Measurements from ENCODE around the gene CNTNAP2. TPM values are rescaled to one million over a fixed set of nuclear protein-coding genes. Genes with fewer than 3 reads are reported as not detected.

Gene CNTNAP2
- polyA plus RNA-seq, 1 donor, result 6.1 TPM

DNA sequence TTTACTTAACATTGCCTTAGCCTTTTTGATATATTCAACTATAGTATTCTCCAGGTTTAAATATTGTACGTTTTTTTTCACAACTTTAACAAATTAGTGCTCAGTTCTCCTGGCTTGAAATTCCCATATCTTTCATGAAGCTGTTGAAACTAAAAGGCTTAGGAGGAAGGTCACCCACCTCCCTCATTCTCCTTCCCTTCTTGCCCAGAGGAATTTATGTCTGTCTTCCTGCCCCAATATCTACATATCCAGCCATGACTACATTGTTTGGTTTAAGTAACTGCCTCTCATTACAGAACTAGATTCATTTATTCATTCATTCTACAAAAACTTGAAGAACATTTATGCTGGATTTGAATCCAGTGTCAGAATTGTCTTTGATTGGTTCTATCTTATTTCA lies 2219.2 kb downstream of the CNTNAP2 start:
- no peak for DNase-seq (ENCODE audit: low read depth)

DNA sequence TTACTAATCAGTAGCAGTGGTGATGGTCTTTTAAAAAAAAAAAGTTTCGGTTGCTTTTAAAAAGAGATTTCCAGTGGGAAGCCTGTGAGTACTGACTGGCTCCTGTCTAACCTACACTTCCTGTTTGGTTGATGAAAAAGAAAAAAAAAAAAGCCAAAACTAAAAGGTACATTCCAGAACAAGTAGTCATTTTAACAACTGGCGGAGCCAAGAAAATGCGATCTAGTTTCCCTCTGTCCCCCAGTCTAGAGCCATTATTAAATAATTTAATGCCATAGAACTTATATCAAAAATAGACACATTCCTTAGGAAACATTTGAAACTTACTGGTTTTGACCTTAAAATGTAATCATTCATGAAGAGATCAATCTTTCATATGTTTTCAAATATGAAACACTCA lies 2219.8 kb downstream of the CNTNAP2 start:
- no peak for DNase-seq (ENCODE audit: low read depth)

DNA sequence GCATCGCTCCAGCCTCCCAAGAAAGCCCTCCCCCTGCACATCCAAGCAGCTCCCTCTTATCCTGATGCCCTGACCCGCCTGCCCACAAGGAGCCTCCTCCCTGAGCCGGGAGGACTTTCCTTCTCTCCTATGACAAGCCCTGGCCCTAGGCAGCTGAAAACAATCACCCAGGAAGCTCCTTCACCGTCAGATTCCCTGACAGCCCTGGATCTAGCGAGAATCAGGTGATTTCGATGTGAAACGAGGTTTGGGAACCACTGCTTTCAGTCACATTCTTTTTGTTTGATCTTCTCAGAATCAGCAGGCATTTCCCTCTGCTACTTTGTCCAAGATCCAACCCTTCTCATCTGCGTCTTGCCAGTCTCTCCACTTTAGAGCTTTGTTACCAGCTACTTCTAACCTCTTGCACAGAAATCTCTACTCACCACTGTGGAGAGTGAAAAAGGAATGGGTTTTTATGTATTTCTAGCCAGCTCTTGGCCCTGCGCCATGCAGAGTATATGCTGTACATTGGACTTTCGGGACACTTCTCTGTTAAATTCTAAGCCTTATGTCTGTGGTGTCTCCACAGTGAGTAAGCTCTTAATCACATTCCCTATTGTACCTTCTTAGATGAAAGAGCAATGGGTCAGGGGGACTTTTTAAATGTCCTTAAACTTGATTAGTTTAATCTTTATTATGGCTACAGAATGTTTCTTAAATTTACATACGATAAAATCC lies 2220.8 kb downstream of the CNTNAP2 start:
- DNase-seq (ENCODE audit: low read depth), result no peak

DNA sequence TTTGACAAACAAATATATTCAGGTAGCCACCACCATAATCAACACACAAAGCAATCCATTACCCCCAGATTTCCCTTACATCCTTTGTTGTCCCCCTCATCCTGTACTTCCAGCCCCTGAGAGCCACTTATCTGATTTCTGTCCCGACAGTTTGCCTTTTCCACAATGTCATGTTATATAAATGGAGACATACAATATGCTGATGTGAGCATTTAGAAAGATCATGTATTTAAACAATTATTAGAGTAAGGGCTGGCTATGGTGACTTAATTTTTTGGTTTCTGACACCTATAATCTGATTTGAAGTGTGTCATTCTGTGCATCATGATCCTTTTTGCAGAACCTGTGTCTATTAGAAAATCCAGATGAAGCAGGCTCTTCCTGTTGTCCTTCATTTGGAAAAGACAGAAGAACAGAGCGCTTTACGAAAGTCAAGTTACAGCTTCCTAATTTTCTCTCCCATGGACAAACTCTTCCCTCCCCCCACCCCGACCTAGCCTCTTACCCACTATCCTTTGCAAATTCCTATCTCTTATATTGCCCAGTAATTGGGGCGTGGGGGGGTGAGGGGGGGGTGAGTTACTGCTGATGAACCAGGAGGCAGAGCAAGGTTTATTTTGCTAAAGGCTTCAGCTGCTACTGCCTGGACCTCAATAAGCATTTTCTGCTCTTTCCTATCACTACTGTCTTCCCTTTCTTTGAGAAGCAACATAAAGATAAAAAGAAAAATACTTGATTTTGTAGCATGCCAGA lies 2221.6 kb downstream of the CNTNAP2 start:
- no peak for DNase-seq (ENCODE audit: low read depth)

DNA sequence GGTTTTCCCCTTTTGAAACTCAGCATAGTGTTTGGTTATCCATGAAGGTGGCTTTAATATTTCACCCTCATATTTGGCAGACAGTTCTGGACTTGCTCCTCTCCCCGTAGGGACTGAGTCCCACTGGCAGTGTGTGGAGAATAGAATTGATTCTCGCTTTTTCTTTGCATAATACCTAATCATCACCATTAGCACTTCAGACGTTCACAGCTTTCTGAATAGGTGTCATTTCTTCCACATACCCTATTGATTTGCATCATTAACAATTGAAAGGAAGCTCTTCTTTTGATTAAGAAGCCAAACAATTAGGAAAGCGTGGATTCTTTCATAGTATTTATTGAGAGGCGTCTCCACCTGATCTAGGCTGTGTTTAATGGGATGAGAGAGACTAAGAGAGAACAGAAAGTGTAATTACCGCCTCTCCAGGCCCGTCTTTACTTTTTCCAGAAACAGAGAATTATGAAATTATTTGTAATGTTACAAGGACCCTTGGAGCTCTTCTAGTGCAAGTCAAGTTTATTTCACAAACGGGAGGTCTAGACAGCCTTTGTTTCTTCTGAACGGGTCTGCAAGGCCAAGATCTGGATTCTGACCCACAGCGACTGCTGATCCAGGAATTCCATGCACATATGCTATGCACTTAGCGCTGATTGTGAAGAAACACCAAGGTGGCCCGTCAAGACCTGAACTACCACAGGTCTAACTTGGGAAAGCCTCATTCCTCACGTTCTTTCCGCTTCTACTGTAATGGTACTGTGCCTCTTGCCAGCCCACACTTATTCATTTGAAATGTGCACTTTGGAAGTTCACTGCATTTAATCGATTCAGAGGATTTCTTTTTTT lies 2224.1 kb downstream of the CNTNAP2 start:
- no peak for DNase-seq (ENCODE audit: low read depth)

DNA sequence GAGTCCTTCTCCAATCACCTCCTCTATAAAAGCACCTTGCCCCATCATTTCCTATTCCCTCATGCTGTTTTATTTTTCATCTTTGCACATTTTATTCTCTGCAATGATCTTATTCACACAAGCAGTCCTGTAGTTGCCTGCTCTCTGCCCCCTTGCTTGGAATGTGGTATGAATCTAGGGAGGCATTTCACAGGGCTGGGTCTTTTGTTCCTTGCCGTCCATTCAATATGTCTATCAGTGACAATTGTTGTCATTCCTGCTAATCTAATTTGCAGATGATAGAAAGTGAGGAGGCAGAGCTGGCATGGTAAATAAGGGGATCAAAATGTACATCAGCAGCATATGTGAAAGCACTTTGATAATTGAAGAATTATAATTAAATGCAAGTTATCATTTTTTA lies 2227.8 kb downstream of the CNTNAP2 start:
- no peak for DNase-seq (ENCODE audit: low read depth)

DNA sequence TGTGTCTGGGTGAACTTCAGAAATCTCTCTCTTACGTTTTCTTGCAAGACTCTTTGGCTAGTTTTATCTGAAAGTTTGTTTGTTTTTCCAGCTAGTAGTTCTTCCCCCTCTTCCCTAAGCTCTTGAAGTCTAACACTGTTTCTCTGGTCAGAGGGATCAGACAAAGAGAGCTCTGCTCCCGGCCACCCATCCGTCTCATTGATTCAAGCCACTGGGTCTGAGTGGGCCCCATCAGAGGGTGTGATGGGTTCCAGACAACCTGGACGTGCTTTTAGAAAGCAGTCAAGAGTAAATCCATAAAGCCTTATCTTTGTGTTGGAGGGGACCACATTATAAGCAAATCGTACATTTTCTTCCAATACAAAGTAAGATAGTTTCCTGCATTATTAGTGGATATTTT lies 2231.4 kb downstream of the CNTNAP2 start:
- no peak for DNase-seq (ENCODE audit: low read depth)

DNA sequence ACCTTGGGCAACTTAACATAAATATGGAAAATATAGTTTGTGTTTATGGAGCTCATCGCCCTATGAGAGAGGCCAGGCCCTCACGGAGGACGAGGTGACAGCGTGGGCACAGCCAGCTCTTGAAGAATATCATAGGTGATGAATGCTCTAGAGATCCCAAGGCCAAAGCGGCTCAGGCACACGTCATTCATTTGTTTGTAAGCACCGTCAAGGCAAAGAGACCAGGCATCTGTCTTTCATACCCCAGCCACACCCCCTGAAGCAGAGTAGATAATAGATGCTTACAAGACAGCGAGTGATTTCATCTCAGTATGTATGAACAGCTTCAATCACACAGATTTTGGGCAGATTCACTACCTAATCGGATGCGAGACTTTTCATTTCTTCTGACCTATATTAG lies 2231.9 kb downstream of the CNTNAP2 start:
- DNase-seq (ENCODE audit: low read depth), result no peak

DNA sequence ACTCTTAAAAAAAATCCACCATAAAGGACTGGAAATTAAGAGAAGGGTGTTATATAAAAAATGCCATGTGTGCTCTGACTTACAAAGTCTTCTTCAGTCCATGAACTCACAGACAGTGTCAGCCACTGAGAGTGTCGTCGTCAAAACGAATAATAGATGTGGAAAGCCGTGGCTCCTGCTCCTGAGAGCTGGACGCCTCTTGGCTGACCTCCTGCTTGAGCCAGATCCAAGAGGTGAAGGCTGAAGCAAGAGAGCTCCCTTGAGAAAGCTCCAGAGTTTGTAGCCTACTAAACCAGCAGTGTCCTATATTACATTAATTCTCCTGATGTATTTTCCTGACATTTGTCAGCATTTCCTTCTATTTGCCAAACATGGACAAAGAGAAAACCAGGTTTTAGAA lies 2239.7 kb downstream of the CNTNAP2 start:
- peak; percentile 91 for DNase-seq (ENCODE audit: low read depth)

DNA sequence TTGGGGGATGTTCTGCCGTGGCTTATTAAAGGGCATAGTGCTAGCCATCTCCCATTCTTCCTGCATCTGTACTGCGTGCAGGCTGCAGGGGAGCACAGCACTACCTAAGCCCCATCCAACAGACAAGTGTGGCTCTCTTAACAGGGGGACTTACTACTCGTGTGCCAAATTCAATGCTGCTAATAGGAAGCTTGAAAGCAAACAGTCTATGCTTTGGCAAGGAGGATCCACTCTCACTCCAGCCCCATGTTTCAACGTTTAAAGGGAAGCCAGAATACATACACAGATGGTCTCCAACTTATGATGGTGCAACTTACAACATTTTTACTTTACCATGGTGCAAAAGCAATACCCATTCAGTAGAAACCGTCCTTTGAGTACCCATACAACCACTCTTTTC lies 2245.9 kb downstream of the CNTNAP2 start:
- DNase-seq (ENCODE audit: low read depth), result no peak

DNA sequence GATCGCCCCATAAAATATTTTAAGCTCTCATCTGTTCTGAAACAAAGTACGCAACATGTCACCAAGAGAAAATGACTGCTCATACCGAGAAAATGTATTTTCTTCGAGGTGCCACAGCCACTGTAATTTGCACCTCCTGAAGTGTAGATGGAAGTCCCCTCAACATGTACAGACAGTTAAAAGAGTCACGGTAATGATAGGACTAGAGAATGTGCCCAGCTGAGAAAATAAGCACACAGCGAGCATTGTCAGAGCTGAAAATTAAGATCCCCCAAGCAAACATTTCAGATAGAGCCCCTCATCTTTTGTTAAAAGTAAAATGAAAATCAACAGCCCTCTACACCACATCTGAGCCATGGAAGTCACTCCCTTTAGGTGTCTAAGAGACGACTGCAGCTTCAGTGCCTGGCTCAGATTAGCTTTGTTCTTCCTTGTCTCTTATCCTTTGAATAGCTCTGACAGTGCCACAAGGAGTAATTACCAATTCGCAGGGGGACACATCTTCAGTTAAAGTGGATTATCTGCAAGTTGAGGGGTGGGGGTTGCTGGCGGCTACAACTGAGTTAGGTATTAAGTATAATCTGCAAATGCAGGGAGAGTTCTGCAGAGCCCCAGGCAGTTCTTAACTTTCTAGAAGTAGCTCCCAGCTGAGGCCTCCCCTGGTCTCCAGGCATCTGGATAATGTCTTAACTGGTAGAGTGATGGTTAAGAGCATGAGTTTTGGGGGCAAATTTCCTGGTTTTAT lies 2251.3 kb downstream of the CNTNAP2 start:
- no peak for DNase-seq (ENCODE audit: low read depth)

DNA sequence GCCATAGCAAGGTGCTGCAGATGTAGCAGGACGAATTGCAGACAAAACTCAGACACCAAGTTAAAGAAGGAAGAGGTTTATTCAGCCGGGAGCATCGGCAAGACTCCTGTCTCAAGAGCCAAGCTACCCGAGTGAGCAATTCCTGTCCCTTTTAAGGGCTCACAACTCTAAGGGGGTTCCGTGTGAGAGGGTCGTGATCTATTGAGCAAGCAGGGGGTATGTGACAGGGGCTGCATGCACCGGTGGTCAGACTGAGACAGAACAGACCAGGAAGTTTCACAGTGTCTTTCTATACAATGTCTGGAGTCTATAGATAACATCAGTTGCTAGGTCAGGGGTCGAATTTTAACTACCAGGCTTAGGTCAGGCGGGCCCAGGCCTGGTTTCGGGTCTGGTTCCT lies 2252.0 kb downstream of the CNTNAP2 start:
- DNase-seq (ENCODE audit: low read depth), result no peak

DNA sequence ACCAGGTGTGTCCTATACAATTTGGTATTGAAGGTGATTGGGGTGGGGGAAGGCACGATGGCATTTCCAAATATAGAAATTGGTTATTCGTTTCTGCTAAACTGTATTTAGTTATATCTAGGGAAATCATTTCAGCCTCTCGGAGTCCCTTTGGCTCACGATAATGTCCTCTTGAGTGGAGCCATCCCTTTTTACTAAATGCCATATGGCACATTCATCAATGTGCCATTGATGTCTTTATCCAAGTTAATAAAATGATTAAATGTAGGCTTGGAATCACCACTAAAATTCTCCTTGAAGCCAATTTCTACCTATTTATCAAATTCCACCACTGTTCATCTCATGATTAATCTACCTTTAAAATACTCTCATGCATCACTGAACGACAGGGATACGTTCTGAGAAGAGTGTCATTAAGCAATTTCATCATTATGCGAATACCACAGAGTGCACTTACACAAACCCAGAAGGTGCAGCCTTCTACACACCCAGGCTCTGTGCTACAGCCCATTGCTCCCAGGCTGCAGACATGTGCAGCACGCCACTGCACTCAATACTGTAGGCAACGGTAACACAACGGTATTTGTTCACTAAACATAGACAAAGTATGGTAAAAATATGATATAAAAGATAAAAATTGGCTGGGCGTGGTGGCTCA lies 2254.8 kb downstream of the CNTNAP2 start:
- DNase-seq (ENCODE audit: low read depth), result no peak

DNA sequence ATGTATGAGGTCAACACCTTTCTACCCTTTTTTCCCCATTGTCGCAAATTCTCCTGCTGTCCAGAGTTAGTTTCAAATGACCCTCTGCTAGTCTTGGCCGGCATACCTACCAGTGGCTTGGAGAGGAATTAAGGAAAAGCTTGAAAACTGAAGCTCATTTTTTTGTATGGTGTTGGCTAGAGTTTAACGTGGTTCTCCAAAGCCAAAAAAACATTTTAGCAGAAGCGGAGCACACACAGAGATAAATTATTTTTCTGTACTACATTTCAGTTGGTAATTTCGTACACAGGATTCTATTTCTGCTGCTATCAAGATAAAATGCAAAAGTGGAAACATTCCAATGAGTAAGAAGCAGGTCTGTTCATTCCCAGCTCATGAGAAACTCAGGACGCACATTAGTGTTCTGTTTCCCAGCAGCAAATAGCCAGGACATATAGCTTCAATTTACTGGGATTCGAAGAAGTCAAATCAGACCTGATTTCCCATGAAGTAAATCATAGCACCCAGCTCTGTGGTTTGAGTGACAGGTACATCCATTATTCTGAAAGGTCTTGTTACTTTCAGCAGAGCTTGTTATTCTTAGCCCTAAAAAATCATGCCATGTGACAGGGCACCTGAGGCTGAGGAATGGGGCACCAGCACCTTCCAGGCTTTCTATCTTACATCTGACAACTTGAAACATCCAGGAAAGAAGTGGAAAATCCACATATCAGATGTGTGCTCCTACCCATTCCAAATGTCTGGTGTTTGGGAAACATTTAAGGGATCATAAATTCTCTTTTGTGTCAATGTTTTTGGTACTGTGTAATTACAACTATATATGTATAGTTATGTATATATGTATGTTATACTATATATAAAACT lies 2258.0 kb downstream of the CNTNAP2 start:
- DNase-seq (ENCODE audit: low read depth), result no peak

DNA sequence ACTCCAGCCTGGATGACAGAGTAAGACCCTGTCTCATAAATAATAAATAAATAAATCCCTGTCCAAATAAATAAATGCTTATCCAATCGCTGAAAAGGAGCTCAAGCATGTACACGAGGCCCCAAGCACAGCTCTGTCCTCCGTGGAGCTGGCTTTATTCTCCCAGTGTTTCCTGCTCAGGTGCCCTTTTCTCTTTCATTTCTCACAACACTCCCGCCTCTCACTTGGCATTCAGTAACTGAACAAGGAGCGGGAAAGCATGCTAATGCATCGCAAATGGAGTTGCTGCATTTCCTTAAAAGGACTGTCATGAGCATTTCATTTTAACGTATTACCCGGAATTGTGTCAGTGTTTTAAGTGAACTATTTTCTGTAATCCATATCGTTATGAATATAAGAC lies 2263.1 kb downstream of the CNTNAP2 start:
- DNase-seq (ENCODE audit: low read depth), result no peak

DNA sequence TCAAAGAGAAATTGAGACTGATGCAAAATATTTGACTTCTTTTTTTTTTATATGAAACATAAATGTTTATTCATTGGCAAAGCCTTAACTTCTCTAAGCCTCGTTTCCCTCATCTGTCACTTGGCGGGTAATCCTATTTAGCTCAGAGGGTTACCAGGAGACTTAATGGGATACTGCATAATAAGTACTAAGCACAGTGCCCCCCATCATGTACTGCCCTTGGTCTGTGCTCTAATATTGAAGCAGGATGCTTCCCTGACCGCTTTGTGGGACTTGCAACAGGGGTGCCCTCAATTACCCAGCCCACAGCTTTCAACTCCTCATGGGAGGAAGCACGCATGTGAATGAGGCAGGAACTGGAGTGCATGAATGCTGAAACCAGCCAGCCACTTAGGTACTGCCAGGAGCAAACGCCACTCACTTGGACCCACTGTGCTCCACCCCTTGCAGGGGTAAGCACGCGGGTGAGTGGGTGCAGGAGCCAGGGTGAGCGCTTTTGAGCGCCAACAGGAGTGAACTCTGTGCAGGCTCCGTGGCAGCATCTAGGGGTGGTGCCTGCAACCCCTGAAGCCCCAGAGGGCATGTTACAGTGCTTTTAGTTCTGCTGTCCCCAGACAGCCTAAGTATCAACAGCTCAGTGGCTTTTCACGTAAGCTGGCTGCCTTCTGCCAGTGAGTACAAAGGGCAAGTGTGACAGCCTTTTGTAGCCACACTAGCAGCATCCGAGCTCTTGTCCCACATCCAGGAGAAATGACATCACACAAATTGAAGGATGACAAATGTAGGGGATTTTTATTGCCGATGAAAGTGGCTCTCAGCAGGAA lies 2264.2 kb downstream of the CNTNAP2 start:
- DNase-seq (ENCODE audit: low read depth), result no peak

DNA sequence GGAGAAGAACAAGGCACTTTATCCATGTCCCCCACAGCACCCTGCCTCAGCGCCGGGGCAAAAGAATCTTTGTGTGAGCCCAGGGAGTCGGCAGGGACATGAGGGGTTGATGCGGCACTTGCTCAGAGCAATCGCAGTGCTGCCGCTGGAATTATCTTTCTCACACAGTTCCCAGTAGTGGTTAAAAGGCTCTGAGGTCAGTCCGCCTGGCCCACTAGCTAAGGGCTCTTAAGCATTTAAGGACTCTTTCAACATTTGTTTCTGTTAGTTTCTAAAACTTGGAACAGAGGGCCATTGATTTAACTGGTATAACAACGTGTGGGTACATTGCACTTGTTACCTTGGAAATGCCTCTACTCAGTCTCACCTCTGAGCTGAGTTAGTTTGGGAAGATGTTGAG lies 2266.0 kb downstream of the CNTNAP2 start:
- DNase-seq (ENCODE audit: low read depth), result no peak

DNA sequence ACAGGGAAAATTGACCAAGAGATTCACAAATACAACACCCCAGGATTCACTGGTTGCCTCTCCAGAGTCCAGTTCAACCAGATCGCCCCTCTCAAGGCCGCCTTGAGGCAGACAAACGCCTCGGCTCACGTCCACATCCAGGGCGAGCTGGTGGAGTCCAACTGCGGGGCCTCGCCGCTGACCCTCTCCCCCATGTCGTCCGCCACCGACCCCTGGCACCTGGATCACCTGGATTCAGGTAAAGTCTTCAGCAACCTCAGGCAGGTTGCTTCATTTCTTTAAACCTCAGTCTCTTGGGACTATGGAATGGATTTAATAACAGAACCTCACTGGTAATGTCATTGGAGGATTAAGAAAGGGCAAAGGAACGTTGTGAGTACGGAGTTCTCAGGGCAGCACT lies 2267.1 kb downstream of the CNTNAP2 start:
- no peak for DNase-seq (ENCODE audit: low read depth)

DNA sequence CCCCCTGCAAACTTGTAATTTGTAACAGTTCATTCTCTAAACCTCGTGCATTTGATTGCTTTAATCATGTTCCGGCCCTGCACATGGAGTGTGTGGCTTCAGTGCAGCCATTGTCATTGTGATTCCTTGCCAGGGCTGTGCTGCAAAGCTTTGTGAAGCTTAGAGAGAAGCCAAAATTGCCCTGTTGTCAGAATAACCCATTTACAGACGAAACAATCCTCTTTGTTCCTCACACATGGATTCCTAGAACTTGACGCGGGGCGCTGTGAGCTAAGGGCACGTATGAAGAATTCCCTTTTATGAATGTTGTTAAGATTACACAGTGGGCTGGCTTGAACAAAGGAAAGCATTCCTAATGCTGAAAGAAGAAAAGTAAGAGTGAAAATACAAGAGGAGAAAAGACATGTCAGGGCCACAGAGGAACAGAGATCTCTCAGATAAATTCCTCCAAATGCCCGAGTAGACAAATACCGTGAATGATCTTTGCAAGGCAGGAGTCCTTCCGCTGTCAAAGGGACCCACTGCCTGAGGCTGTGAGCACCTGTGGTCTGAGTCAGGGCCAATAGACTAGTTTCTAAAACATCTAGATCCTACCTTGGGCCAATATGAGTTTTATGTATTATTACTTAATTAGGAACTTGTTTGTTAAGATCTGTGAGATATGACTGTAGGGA lies 2268.5 kb downstream of the CNTNAP2 start:
- DNase-seq (ENCODE audit: low read depth), result no peak
